ENCODE measurements around the gene SLC35A1.

The SLC35A1 gene

GRCh38 chr6:87553159-87553765 lies 80.5 kb downstream of the SLC35A1 start:
- H3K4me3 ChIP-seq (replicated peaks in 1 of 2; ENCODE audit: low read depth in 2 of 2, low read length in 2 of 2) = no peak overlapping the region
- no peak for DNase-seq (ENCODE audit: low read depth in 2 of 2)
- no peak for TF ChIP-seq CTCF (IDR thresholded peaks at IDR 0.05; ENCODE audit: low read depth, low read length)

- no peak for TF ChIP-seq CTCF (IDR thresholded peaks at IDR 0.05; ENCODE audit: low read depth, low read length)
- H3K4me3 ChIP-seq (replicated peaks in 1 of 2; ENCODE audit: low read depth in 2 of 2, low read length in 2 of 2) = no peak overlapping the region
- no peak for DNase-seq (ENCODE audit: low read depth in 2 of 2)
Measured at GRCh38 chr6:87555506-87555905, 82.7 kb downstream of the SLC35A1 start.

GRCh38 chr6:87558446-87558845 lies 85.7 kb downstream of the SLC35A1 start:
- H3K4me3 ChIP-seq (replicated peaks in 1 of 2; ENCODE audit: low read depth in 2 of 2, low read length in 2 of 2) = no peak overlapping the region
- DNase-seq (ENCODE audit: low read depth in 2 of 2) = no peak
- TF ChIP-seq CTCF (IDR thresholded peaks at IDR 0.05; ENCODE audit: low read depth, low read length) = no peak

GRCh38 chr6:87561017-87561416 lies 88.2 kb downstream of the SLC35A1 start:
- DNase-seq (ENCODE audit: low read depth in 2 of 2) = no peak
- H3K4me3 ChIP-seq (replicated peaks in 1 of 2; ENCODE audit: low read depth in 2 of 2, low read length in 2 of 2) = no peak overlapping the region
- no peak for TF ChIP-seq CTCF (IDR thresholded peaks at IDR 0.05; ENCODE audit: low read depth, low read length)
